A172 (cell line): ENCODE measurements around the gene CPZ. TPM values are rescaled to one million over a fixed set of nuclear protein-coding genes. Genes with fewer than 3 reads are reported as not detected.

Experiments used
- DNase-seq: peaks from one replicate; pipeline ENCODE4 v3.0.0-alpha.2; 2015; ENCODE audit warnings: low spot score
- total RNA-seq: library from RNA; depleted of rRNA; stranded (reverse); fragments of >200 nt; shearing (Covaris generic); gene quantifications from 2 replicates; pipeline ENCODE4 v1.2.3, GENCODE V29; 2014; rRNA removed

The CPZ gene
- total RNA-seq, result 3.1 TPM in 2 replicates

GRCh38 chr4:8592366-8593263 is at the start of gene CPZ:
CPZ (plus strand) TSS chr4:8592765; CDS start chr4:8592834, 69 bp downstream.
- no peak for DNase-seq

- DNase-seq, result no peak
Observed at GRCh38 chr4:8542776-8543525, 49.6 kb upstream of the CPZ start.

GRCh38 chr4:8543623-8544022 is 48.9 kb upstream of the CPZ start:
- DNase-seq, result no peak

GRCh38 chr4:8544282-8544681 is 48.3 kb upstream of the CPZ start:
- no peak for DNase-seq

- DNase-seq, result no peak
Observed at GRCh38 chr4:8544741-8545438, 47.7 kb upstream of the CPZ start.

GRCh38 chr4:8545439-8545765 is 47.2 kb upstream of the CPZ start:
- no peak for DNase-seq

GRCh38 chr4:8546766-8547107 is 45.8 kb upstream of the CPZ start:
- DNase-seq, result no peak

GRCh38 chr4:8547108-8547911 is 45.3 kb upstream of the CPZ start:
- DNase-seq, result peak; percentile 91

GRCh38 chr4:8547912-8548730 is 44.4 kb upstream of the CPZ start:
- DNase-seq, result no peak

- DNase-seq, result no peak
Observed at GRCh38 chr4:8548731-8549351, 43.7 kb upstream of the CPZ start.

- no peak for DNase-seq
Observed at GRCh38 chr4:8549352-8549931, 43.1 kb upstream of the CPZ start.

GRCh38 chr4:8550691-8551090 is 41.9 kb upstream of the CPZ start:
- DNase-seq, result no peak

GRCh38 chr4:8552024-8552423 is 40.5 kb upstream of the CPZ start:
- no peak for DNase-seq

- DNase-seq, result no peak
Observed at GRCh38 chr4:8552581-8553205, 39.9 kb upstream of the CPZ start.

- DNase-seq, result no peak
Observed at GRCh38 chr4:8553216-8553615, 39.3 kb upstream of the CPZ start.

GRCh38 chr4:8553991-8554405 is 38.6 kb upstream of the CPZ start:
- no peak for DNase-seq

- DNase-seq, result no peak
Observed at GRCh38 chr4:8554555-8555100, 37.9 kb upstream of the CPZ start.

GRCh38 chr4:8555716-8556115 is 36.8 kb upstream of the CPZ start:
- DNase-seq, result no peak
